C4-2B (cell line): Measurements from ENCODE around the gene OXNAD1.

ENCODE experiments used
- CTCF ChIP-seq: fragments of 450-650 bp; conservative IDR thresholded peaks from 2 replicates; pipeline ENCODE4 v1.5.1; 2017; ENCODE audit warnings: mild to moderate bottlenecking
- ZFX ChIP-seq: fragments of 450-650 bp; IDR thresholded peaks from 2 replicates; pipeline ENCODE4 v1.6.1; 2017

- TF ChIP-seq CTCF (no peak), ZFX (no peak)
Measured at GRCh38 chr3:16236030-16236639, 28.9 kb upstream of the OXNAD1 start.
